ENCODE data around the gene PDIK1L. TPM values are rescaled to one million over a fixed set of nuclear protein-coding genes. Genes with fewer than 3 reads are reported as not detected.

The PDIK1L gene
- total and polyA plus RNA-seq, 5 donors, result 1.1 to 5.2 (median 4.5) TPM

Other genes with a start within 250 kb of the PDIK1L start
- 1 to 10 TPM; 2.5 to 3.1 (median 2.9) TPM for gene PAQR7, start 236.1 kb upstream of the PDIK1L start, total RNA-seq
- gene PAQR7, start 236.1 kb upstream of the PDIK1L start, polyA plus RNA-seq, result 1.5 TPM
- 10 to 100 TPM; 10.3 to 20.2 (median 16.0) TPM for gene STMN1, start 205.4 kb upstream of the PDIK1L start, total RNA-seq
- 20.7 TPM for gene STMN1, start 205.4 kb upstream of the PDIK1L start, polyA plus RNA-seq
- gene PAFAH2, start 113.8 kb upstream of the PDIK1L start, total RNA-seq, result 1 to 10 TPM; 3.9 to 5.6 (median 4.2) TPM
- gene PAFAH2, start 113.8 kb upstream of the PDIK1L start, polyA plus RNA-seq, result 2.0 TPM
- 1 to 10 TPM in 3 of 4 donors, under 1 TPM in 1; 0.78 to 4.3 (median 2.7) TPM for gene EXTL1, start 90.0 kb upstream of the PDIK1L start, total RNA-seq
- gene EXTL1, start 90.0 kb upstream of the PDIK1L start, polyA plus RNA-seq, result 2.2 TPM
- gene SLC30A2, start 65.7 kb upstream of the PDIK1L start, total RNA-seq, result under 1 TPM; 0.24 to 0.48 (median 0.41) TPM
- 0.36 TPM for gene SLC30A2, start 65.7 kb upstream of the PDIK1L start, polyA plus RNA-seq
- 100 to 1,000 TPM; 121 to 194 (median 155) TPM for gene TRIM63, start 44.2 kb upstream of the PDIK1L start, total RNA-seq
- 184 TPM for gene TRIM63, start 44.2 kb upstream of the PDIK1L start, polyA plus RNA-seq
- gene FAM110D, start 47.3 kb downstream of the PDIK1L start, total RNA-seq, result 1 to 10 TPM; 1.9 to 2.7 (median 2.5) TPM
- 4.2 TPM for gene FAM110D, start 47.3 kb downstream of the PDIK1L start, polyA plus RNA-seq
- gene C1orf232, start 57.1 kb downstream of the PDIK1L start, total RNA-seq, result not detected
- not detected for gene C1orf232, start 57.1 kb downstream of the PDIK1L start, polyA plus RNA-seq
- 10 to 100 TPM; 14.4 to 24.2 (median 20.5) TPM for gene ZNF593, start 58.1 kb downstream of the PDIK1L start, total RNA-seq
- gene ZNF593, start 58.1 kb downstream of the PDIK1L start, polyA plus RNA-seq, result 31.9 TPM
- gene ZNF593OS, start 60.0 kb downstream of the PDIK1L start, total RNA-seq, result not detected
- 0.18 TPM for gene ZNF593OS, start 60.0 kb downstream of the PDIK1L start, polyA plus RNA-seq
- 1 to 10 TPM in 3 of 4 donors, under 1 TPM in 1; 0.62 to 1.8 (median 1.4) TPM for gene CNKSR1, start 65.7 kb downstream of the PDIK1L start, total RNA-seq
- 0.86 TPM for gene CNKSR1, start 65.7 kb downstream of the PDIK1L start, polyA plus RNA-seq
- not detected for gene CATSPER4, start 78.8 kb downstream of the PDIK1L start, total RNA-seq
- not detected for gene CATSPER4, start 78.8 kb downstream of the PDIK1L start, polyA plus RNA-seq
- gene CEP85, start 122.4 kb downstream of the PDIK1L start, total RNA-seq, result 10 to 100 TPM; 18.9 to 56.2 (median 32.9) TPM
- gene CEP85, start 122.4 kb downstream of the PDIK1L start, polyA plus RNA-seq, result 20.7 TPM
- 10 to 100 TPM; 28.9 to 71.3 (median 51.1) TPM for gene SH3BGRL3, start 168.3 kb downstream of the PDIK1L start, total RNA-seq
- gene SH3BGRL3, start 168.3 kb downstream of the PDIK1L start, polyA plus RNA-seq, result 41.9 TPM
- gene UBXN11, start 194.8 kb downstream of the PDIK1L start, total RNA-seq, result 10 to 100 TPM; 13.7 to 18.5 (median 16.0) TPM
- 13.3 TPM for gene UBXN11, start 194.8 kb downstream of the PDIK1L start, polyA plus RNA-seq
- 1 to 10 TPM; 1.8 to 5.7 (median 4.1) TPM for gene CD52, start 206.1 kb downstream of the PDIK1L start, total RNA-seq
- gene CD52, start 206.1 kb downstream of the PDIK1L start, polyA plus RNA-seq, result 4.5 TPM
- not detected for gene CRYBG2, start 242.3 kb downstream of the PDIK1L start, total RNA-seq
- gene CRYBG2, start 242.3 kb downstream of the PDIK1L start, polyA plus RNA-seq, result not detected